ENCODE results near the gene CFAP90.

CFAP90 gene

DNA sequence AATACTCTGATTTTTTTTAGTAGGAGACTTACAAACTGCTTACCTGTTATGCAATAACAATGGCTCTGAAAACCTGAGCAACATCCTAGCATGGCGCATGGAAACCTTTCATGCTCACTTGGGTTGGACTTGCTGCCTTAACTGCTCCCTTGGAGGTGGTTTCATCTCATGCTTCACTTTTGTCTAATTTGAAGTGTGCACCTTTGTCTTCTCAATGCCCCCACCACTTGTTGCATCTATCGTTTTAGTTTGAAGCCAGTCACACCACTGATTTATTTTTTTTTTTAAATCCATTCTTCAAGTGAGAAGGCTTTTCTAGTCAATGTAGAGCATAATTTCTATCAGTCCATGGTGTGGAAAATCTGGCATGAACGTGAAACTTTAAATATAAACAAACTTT, 63.2 kb downstream of the CFAP90 start:
- in situ Hi-C loops (cut with HindIII; ENCODE audit: low sequenced_read_pairs), result loop anchor here (25.0 kb wide), 1 partner anchor 525 kb away; no protein-coding TSS in a partner anchor

DNA sequence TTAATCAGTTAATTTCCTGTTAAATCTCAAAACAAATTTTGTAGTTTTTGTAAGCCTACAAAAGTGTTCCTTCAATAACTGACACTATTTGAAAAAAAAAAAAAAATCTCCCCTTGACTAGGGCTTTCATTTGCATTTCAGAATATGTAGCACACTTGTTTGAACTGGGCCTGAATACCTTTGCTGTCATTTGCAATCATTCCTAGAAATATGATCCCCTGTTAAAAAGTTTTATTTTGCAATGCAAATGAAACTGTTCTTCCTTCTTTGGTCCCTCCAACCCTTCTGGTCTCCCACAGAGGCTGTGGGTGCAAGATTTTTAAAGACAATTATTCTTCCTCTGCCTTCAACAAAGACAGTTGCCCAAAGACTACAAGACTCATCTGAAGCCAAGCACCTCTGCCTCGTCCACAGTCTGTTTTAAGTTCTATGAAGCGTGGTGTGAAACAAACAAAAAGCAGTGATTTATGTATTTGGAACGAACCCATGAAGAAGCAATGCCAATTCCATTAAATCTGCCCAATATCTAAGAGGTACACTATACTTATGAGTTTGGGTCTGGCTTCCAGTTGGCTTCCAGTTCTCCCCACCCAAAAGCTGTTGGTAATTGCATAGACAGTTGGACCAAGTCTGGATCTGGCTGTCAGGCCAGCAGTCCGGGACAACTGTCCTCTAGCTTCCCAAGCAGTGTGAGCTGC, 66.1 kb downstream of the CFAP90 start:
- TF ChIP-seq, protein P1, sequence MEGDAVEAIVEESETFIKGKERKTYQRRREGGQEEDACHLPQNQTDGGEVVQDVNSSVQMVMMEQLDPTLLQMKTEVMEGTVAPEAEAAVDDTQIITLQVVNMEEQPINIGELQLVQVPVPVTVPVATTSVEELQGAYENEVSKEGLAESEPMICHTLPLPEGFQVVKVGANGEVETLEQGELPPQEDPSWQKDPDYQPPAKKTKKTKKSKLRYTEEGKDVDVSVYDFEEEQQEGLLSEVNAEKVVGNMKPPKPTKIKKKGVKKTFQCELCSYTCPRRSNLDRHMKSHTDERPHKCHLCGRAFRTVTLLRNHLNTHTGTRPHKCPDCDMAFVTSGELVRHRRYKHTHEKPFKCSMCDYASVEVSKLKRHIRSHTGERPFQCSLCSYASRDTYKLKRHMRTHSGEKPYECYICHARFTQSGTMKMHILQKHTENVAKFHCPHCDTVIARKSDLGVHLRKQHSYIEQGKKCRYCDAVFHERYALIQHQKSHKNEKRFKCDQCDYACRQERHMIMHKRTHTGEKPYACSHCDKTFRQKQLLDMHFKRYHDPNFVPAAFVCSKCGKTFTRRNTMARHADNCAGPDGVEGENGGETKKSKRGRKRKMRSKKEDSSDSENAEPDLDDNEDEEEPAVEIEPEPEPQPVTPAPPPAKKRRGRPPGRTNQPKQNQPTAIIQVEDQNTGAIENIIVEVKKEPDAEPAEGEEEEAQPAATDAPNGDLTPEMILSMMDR (IDR thresholded peaks at IDR 0.05; ENCODE audit: low read depth, low read length, missing control alignments), result no peak
- in situ Hi-C loops (cut with HindIII; ENCODE audit: low sequenced_read_pairs), result loop anchor here (25.0 kb wide), 1 partner anchor 523 kb away; no protein-coding TSS in a partner anchor
- no peak overlapping the region for H3K4me3 ChIP-seq (ENCODE audit: low read depth, low read length)
- DNase-seq (ENCODE audit: low read depth), result no peak

More for the DNA sequence above, 63.2 kb downstream of the CFAP90 start:
- H3K4me3 ChIP-seq (ENCODE audit: low read depth, low read length), result no peak overlapping the region
- TF ChIP-seq, protein P1 (IDR thresholded peaks at IDR 0.05; ENCODE audit: low read depth, low read length, missing control alignments), result no peak
- no peak for DNase-seq (ENCODE audit: low read depth)

DNA sequence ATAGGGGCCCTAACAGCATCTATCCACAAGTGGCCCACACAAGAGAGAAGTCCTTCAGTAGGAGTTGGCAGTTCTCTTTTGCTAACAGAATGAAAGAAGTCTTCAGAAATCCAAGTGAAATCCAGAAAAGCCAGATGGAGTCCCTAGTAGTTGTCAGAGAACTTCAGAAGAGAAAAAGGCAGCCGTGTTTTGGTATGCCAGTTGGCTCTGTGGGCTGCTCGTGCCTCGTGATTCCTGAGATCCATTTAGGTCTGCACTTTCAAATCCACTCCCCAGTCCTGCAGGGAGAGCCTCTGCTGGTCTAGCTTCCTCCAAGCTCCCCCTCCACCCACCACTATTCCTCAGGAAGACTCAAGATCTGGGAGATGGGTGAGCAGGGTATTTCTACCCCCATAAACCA, 69.0 kb downstream of the CFAP90 start:
- in situ Hi-C loops (cut with HindIII; ENCODE audit: low sequenced_read_pairs), result loop anchor here (25.0 kb wide), 1 partner anchor 520 kb away; no protein-coding TSS in a partner anchor
- no peak for DNase-seq (ENCODE audit: low read depth)
- H3K4me3 ChIP-seq (ENCODE audit: low read depth, low read length), result no peak overlapping the region
- TF ChIP-seq, protein P1 (IDR thresholded peaks at IDR 0.05; ENCODE audit: low read depth, low read length, missing control alignments), result no peak

Measured in astrocyte of the cerebellum (primary cell).